AG09319 (cell line): ENCODE results near the gene NR2F6.

Experiments
- DNase-seq: peaks from one replicate; pipeline ENCODE4 v3.0.0-alpha.2; 2010; ENCODE audit warnings: low read depth; ENCODE audit errors: extremely low read depth
- TF ChIP-seq, protein P1 (sequence below): IDR thresholded peaks from 2 replicates; pipeline ENCODE4 v1.5.1; 2011; ENCODE audit warnings: low read depth, mild to moderate bottlenecking, inconsistent platforms, low read length, moderate library complexity

The NR2F6 gene

DNA sequence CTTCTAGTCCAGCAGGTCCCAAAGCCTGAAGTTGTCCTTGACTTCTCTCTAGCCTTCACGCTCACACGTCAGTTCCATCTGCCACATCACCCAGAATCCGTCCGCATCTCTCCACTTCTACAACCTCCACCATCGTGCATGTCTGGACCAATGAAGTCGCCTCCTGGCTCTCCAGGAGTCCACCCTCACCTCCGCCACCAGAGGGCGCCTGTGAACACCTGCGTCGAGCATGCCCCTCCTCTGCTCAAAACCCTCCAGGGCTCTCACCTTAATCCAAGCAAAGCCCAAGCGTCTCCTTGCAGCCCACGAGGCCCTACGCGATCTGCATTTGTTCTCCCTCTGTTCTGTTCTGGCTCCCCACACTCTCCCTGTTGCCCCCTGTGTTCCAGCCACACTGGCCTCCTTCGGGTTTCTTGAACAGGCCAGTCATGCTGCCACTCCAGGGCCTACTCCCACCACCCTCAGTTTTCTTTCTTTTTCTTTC, 15.2 kb upstream of the NR2F6 start:
- TF ChIP-seq, protein P1, sequence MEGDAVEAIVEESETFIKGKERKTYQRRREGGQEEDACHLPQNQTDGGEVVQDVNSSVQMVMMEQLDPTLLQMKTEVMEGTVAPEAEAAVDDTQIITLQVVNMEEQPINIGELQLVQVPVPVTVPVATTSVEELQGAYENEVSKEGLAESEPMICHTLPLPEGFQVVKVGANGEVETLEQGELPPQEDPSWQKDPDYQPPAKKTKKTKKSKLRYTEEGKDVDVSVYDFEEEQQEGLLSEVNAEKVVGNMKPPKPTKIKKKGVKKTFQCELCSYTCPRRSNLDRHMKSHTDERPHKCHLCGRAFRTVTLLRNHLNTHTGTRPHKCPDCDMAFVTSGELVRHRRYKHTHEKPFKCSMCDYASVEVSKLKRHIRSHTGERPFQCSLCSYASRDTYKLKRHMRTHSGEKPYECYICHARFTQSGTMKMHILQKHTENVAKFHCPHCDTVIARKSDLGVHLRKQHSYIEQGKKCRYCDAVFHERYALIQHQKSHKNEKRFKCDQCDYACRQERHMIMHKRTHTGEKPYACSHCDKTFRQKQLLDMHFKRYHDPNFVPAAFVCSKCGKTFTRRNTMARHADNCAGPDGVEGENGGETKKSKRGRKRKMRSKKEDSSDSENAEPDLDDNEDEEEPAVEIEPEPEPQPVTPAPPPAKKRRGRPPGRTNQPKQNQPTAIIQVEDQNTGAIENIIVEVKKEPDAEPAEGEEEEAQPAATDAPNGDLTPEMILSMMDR = peak; percentile 93
- DNase-seq = no peak

DNA sequence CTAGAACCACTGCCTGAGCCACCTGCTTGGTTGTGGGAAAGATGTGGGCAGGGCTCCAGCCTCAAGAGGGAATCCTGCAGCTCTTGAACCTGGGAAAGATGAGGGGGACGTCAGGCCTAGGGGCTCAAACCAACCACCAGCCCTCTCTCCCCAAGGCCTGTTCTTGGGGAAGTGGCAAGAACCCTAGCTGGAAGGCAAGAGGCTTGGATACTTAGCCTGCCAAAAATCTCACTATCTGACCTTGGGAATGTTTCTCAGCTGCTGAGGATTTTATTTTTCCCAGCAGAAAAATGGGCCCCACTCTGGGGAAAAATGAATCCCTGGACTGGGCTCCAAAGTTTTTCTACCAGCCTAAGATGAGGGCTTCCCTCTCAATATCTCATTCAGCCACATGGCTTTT, 14.2 kb upstream of the NR2F6 start:
- TF ChIP-seq, protein P1 = no peak
- DNase-seq = no peak

DNA sequence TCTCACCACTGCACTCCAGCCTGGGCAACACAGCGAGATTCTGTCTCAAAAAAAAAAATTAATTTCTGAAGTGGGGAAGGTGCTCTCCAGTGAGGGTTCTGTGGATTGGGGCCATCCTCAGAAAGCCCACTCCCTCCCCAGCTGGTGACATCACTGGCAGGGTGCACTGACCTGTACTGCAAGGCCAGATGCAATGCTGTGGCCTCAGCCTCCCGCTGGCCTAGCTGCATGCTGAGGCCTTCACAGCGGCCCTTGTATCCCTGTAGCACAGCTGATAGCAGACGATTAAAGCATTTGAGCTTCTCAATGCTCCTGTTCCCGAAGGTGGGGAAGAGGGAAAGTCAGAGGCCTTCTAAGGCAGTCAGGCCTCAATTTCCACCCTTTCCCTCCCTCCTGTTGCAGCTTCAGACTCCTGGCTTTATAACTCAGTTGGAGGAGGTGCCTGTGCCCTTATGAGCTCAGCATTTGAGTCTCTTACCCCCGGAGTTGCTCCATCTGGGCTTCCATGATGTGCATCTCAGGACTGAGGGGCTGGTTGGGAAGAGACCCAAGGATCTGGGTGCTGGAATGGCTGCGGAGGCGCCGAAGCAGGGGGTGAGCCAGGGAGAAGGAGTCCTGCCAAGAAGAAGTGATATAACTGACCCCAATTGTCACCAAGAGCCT, 13.5 kb upstream of the NR2F6 start:
- TF ChIP-seq, protein P1 = no peak
- no peak for DNase-seq

DNA sequence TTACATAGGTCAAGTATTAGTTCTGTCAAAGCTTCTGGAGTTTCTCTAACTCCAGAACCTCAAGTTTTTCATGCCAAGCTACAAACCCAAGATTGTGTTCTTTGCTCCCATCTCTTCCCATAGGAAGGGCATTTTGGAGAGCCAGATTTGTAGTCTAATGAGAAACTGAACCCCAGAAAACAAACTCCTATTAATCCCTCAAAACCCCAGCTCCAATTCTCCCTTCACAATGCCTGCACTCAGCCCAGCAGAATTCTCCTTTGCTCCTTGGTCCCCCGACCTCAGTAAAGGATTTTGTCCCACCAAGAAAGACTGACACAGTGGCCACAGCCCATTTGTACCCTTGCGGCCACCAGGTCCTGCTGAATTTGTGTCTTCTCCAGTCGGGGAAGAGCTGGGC, 10.4 kb upstream of the NR2F6 start:
- no peak for DNase-seq
- TF ChIP-seq, protein P1 = no peak

DNA sequence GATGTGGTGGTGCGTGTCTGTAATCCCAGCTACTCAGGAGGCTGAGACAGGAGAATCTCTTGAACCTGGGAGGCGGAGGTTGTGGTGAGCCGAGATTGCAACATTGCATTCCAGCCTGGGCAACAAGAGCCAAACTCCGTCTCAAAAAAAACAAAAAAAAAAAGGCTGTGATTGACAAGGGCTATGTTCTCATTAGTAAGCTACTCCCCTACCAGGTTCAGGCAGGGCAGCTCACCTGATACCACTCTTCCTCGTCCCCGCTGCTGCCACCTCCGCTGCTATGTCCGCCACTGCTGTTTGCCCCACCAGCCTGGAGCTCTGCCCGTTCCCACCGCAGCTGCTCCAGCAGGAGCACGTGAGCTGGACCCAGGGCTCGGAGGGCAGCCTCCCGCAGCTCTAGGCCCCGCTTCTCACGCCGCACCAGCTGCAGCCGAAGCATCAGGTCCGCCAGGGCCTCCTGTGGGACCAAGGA, 9.5 kb upstream of the NR2F6 start:
- TF ChIP-seq, protein P1 = no peak
- no peak for DNase-seq

DNA sequence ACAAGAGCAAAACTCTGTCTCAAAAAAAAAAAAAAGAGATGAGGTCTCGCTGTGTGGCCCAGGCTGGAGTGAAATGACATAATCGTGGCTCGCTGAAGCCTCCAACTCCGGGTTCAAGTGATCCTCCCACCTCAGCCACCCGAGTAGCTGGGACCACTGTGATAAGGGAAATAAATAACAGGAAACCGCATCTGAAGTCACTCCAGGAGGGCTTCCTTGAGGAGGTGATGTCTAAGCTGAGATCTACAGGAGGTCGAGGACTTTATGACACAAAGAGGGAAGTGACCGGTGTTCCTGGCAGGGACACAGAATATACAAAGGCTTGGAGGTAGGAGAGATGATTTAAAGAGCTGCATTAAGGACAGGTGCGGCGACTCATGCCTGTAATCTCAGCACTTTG, 8.9 kb upstream of the NR2F6 start:
- TF ChIP-seq, protein P1 = no peak
- DNase-seq = no peak

DNA sequence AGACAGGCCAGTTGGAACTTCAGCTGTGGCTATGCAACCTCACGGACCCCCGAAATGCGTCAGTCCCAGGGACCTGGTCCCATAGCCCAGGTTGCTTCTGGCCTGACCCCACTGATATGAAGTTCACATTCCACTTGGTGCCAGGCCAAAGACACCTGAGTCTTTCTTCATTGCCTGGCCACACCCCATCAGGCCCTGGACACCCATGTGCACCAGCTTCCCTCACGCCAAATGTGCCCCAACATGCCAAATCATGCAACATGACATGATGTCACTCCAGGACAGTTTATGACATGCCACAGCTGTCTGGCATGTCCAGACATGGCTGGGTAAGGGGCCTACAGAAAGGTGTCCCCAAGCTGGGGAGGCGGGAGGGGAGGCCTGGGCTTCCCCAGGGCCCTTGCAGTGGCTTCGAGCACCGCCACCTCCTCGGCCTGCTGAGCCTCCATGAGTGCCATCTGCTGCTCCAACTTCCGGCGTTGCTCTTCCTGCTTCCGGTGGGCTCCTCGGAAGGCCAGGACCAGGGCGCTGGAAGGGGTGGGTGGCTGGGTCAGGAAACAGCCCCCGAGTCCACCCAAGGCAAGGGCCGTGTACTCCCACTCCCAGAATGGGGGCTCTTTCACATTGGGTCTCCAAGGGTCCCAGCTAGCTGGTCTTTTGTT, 4.3 kb upstream of the NR2F6 start:
- TF ChIP-seq, protein P1 = no peak
- no peak for DNase-seq
